Activated CD8-positive, alpha-beta memory T cell treated with anti-CD3 and anti-CD28 coated beads, Interleukin-2, amount 50 U/mL, for 48 hours (primary cell): ENCODE results near the gene CERT1.
A peak's percentile ranks its signal among the peaks of the same experiment; 100 is the strongest.
"Not testable (repeated sequence)": the region's sequence is repeated elsewhere in the genome, so short reads cannot be mapped to it uniquely, and the experiment has no call there.

ENCODE experiments used
- DNase-seq: peaks from one replicate; pipeline ENCODE4 v3.0.0-alpha.2; 2020

CERT1 gene

GRCh38 chr5:75522025-75522424 lies 10.6 kb upstream of the CERT1 start:
- DNase-seq: no peak

GRCh38 chr5:75521195-75521594 lies 9.8 kb upstream of the CERT1 start:
- no peak for DNase-seq

- no peak for DNase-seq
These were observed 8.3 kb upstream of the CERT1 start for GRCh38 chr5:75519761-75520160.

GRCh38 chr5:75514323-75514722 lies 2.9 kb upstream of the CERT1 start:
- DNase-seq: no peak

- no peak for DNase-seq
These were observed 2.4 kb upstream of the CERT1 start for GRCh38 chr5:75513841-75514240.

GRCh38 chr5:75512383-75513074 lies 1.1 kb upstream of the CERT1 start:
- DNase-seq: no peak

GRCh38 chr5:75510836-75511434 lies 494 bp downstream of the CERT1 start:
- DNase-seq: no peak

- DNase-seq: peak; percentile 61
These were observed 1.0 kb downstream of the CERT1 start for GRCh38 chr5:75510417-75510835.

GRCh38 chr5:75509956-75510355 lies 1.5 kb downstream of the CERT1 start:
- DNase-seq: no peak

GRCh38 chr5:75509546-75509945 lies 1.9 kb downstream of the CERT1 start:
- no peak for DNase-seq

GRCh38 chr5:75507841-75508240 lies 3.6 kb downstream of the CERT1 start:
- no peak for DNase-seq

- DNase-seq: not testable (repeated sequence)
These were observed 6.3 kb downstream of the CERT1 start for GRCh38 chr5:75505112-75505511.

GRCh38 chr5:75498875-75499274 lies 12.6 kb downstream of the CERT1 start:
- DNase-seq: not testable (repeated sequence)

GRCh38 chr5:75498208-75498777 lies 13.1 kb downstream of the CERT1 start:
- DNase-seq: no peak

- DNase-seq: no peak
These were observed 15.4 kb downstream of the CERT1 start for GRCh38 chr5:75496026-75496425.

GRCh38 chr5:75491621-75492020 lies 19.8 kb downstream of the CERT1 start:
- DNase-seq: no peak

- DNase-seq: not testable (repeated sequence)
These were observed 21.6 kb downstream of the CERT1 start for GRCh38 chr5:75489847-75490246.

GRCh38 chr5:75484605-75485004 lies 26.8 kb downstream of the CERT1 start:
- DNase-seq: no peak

GRCh38 chr5:75482482-75482881 lies 28.9 kb downstream of the CERT1 start:
- no peak for DNase-seq

- no peak for DNase-seq
These were observed 30.4 kb downstream of the CERT1 start for GRCh38 chr5:75481024-75481423.

GRCh38 chr5:75475364-75475763 lies 36.1 kb downstream of the CERT1 start:
- DNase-seq: no peak

- no peak for DNase-seq
These were observed 38.0 kb downstream of the CERT1 start for GRCh38 chr5:75473463-75473862.

- no peak for DNase-seq
These were observed 38.5 kb downstream of the CERT1 start for GRCh38 chr5:75472973-75473372.

- DNase-seq: no peak
These were observed 40.2 kb downstream of the CERT1 start for GRCh38 chr5:75471193-75471592.

GRCh38 chr5:75469017-75469416 lies 42.4 kb downstream of the CERT1 start:
- DNase-seq: no peak
